ENCODE data around the gene LEMD2.

LEMD2 gene

DNA sequence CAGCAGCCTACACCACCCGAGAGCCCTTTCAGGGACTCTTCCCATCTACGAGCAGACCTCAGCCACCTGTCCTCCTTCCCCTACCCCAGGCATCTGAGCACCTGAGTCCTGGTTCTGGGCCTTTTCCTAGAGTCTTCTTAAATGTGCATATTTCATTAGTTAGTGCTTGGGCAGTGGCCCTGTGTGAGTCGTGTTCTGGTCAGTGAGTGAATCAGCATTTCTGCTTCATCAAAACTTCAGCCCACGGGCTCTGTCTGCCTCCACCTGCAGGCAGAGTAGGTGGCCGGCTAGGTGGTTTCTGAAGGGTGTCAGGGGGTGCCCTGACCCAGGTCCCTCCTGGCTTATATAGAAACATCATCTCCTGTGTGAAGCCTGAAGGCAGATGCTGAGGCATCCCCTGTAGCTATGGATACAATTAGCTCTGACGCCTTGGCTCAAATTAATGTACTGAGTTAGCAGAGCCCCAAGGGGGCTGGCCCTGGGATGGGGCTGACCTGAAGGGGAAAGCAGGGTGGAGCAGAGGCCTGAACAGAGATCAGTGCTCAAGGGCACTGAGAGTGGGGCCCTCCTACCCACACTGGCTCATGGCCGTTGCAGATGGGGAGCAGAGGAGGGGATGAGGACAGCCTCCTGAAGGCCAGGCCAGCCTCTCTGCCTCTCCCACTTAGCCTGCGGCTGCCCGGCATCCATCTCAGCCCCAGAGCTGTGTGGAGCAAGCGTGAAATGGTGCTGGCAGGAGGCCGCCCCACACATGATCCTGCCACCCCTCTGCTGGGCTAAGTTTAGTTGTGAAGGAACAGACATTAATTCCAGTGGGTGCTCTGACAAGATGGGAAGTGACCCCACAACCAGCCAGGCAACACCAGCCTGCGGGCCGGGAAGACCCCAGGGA lies 55.9 kb downstream of the LEMD2 start:
- peak; percentile 83 for DNase-seq

DNA sequence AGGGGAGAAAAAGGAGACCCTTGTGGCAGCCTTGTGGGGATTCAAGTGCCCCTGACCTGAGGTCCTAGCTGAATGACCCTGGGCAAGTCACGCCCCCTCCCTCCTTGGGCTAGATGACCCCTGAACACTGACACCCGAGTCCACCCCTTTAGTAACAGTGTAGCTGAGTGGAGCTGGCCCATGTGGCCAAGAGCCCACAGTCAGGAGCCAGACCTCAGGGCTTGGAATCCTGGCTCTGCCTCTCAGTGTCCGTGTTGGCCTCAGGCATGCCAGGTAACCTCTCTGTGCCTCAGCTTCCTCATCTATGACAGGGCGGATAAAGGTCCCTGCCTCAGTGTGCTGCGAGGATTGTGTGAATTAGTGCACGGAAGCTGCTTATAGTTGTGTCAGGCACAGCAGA lies 56.5 kb downstream of the LEMD2 start:
- no peak for DNase-seq

DNA sequence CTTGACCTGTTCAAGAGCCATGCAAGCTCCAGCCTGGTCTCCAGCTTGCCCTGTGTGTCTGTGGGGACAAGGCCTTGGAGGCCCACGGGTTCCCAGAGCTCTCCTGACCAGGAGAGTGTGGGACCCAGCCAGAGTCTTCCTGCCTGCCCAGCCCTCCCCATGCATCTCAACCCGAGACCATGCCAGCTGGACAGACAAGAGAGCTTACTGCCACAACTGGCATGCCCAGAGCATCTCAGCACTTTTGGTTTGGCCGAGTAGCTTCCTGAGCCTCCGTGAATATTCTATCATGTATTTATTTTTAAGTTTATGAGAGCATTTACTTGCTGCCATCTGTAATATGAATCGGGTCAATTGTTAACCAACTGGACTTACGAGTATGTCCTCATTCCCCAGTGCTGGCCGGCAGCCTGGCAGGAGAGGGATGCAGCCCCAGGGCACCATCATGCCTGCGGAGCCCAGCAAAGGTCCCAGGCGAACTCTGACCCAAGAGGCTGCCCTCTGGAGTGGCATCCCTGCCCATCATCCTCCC lies 57.1 kb downstream of the LEMD2 start:
- no peak for DNase-seq

DNA sequence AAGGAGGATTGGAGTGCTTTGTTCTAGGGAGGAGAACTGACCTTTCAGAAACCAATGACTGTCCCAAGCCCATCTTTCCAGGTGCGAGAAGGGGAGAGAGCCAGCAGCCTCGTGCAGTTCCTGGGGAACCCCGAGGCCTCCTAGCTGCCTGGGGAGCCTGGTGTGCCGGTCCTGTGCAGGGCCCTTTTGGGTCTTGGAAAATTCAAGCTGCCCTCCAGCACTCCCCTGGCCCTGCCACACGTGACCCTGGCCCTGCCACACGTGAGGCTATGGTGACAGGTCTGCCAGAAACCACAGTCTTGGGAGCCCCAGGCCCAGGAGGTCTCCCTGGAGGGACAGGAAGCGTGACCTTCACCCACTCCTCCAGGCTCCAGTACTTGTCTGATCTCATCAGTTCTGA lies 57.9 kb downstream of the LEMD2 start:
- DNase-seq: no peak

DNA sequence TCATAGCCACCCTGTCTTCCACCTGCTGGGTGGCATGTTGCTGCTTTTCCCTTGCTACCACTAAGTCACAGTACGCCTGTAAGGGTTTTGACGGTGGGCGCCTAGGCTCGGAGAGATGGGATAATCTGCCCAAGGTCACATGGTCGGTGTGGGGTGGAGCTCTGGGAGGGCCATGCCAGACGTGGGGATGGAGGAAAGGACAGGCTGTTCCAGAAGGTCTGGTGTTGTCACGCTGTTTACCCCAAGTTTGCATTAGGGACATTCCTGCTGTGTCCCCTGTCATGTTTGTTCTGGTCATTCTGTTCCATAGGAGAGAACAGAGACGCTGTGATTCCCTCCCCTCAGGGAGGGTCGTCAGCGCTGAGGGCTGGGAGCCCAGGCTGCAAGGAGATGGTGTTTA lies 58.3 kb downstream of the LEMD2 start:
- DNase-seq: no peak

DNA sequence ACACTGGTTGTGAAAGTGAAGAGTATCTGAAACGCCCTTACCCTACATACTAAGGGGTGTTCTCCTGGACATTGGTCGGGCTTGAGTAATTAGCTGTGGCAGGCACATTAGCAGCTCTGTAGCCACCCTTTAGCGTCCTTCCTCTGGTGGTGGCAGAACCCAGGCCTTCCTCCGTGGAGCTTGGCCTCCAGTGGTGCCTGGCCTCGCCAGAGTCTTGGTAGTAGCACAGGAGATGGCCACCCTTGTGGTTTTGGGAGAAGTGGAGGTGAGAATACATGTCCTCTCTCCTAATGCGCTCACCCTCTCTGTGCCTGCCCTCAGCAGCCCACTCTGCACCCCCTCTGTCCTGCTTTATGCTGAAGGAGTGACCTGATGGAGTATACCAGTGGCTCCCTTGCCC lies 59.9 kb downstream of the LEMD2 start:
- DNase-seq: no peak

DNA sequence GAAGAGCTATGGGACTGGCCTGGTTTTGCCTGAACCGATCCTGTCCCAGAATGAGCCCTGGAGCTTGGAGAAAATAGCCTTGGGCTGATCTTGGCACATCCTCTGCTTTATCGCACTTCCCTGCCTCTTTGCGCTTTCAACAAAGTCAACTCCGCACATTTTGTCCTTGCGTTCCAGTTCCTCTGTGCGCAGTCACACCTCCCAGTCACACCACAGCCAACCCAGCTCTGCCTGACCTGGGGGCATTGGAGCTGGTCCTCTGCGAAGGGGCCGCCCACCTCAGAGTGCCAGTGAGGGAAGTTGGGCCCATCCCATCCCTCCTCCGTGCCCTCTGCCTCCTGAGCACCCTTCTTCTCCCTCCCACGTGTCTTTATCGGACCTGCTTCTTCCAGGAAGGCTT lies 60.5 kb downstream of the LEMD2 start:
- no peak for DNase-seq

DNA sequence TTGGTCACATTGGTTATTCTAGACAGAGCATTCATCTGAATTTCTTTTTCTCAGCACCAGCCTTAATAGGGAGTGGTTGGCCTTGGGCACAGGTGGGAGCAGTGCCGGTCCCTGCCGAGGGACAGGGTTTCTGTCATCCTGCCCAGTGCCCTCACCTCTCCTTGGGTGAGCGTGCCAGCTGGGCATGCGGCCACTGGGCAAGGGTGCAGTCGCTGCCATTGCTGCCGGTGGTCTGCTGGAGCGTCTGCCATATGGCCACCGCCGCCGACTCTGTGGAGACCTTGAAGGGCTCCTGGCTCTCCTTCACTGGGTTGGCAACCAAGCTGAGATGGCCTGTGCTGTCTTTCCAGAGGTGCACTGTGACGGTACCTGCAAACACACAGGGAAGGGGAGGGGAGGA lies 61.0 kb downstream of the LEMD2 start:
- no peak for DNase-seq

DNA sequence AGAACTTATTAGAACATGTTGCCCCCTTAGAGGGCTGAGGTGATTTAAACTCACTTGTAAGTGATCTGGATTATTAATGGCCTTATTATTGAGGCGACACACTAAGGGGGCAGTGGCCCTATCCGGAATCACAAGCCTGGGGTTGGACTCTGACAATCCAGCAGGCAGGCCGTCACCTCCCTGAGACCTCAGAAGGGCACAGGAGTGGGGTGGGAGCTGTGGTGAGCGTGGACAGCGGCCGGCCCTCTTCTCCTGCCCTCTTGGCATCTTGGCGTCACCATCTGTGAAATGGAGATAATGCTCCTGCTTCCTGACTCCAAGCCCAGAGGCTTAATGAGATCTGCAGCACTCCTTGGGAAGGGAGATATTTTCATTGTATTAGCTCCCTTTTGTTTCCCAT lies 61.8 kb downstream of the LEMD2 start:
- no peak for DNase-seq

DNA sequence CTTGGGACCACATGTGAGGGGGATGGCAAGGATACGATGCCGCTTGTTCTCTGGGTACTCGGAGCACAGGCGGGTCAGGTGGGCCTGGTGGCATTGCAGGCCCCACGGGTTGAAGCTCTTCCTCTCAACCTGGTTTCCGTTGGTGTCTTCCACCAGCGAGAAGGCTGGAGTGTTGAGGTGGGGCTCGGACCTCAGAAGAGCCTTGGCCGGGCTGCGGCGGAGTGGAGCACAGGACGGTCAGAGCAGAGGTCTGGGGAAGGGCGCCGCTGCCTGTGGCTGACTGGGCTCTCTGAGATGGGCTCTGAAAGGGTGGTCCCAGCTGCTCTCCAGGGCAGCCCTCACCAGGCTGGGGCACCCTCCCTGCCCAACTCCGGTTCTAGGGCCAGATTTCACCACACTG lies 62.2 kb downstream of the LEMD2 start:
- no peak for DNase-seq

DNA sequence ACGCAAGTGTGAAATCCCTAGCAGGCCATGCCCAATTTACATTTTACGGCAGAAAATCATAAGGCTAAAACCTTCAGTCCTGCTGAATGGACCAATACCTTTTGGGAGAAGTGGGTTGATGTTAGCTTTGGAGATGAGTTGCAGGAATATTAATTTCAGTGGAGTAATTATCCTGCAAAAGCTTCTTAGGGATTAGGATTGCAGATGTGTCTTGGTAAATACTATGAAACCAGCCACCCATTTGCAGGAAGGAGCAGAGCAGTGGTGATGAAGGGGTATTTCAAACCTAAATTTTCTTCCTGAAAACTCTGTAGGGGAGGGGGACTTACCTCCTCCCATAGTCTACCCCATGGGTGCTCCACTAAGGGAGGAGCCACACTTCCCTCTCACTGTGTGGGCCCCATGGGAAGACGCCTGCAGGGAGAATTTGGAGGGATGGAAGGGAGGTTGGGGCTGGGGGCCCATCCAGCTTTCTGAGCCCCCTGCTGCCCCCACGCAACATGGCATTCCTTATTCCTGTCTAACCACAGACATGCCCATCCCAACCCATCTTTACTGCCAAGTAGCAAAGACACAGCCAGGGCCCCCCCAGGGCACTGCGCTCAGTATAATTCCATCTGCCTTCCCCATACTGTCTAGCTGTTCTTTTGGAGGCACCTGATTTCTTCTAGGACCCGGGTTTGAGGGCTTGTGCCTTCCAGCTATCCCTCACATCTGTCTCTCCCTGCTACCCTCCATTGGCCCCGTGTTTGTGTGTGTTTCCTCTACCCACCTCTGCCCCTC lies 62.8 kb downstream of the LEMD2 start:
- no peak for DNase-seq

DNA sequence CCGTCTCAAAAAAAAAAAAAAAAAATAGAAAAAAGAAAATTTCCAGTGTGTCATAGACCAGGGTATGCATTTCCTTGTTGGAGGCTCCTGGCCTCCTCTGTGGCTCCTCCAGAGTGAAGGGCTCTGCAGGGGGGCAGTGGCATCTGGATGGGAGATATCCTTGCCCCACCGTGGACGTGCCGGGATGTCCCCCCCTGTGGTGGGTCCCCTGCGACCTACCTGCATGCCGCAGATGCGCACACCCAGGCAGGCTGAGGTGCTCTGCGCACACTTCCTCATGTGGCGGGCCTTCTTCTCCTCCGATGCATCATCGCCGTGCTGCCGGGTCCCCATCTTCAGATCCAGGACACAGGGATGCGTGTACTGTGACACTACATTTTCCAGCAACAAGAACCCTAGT lies 63.7 kb downstream of the LEMD2 start:
- DNase-seq: no peak

DNA sequence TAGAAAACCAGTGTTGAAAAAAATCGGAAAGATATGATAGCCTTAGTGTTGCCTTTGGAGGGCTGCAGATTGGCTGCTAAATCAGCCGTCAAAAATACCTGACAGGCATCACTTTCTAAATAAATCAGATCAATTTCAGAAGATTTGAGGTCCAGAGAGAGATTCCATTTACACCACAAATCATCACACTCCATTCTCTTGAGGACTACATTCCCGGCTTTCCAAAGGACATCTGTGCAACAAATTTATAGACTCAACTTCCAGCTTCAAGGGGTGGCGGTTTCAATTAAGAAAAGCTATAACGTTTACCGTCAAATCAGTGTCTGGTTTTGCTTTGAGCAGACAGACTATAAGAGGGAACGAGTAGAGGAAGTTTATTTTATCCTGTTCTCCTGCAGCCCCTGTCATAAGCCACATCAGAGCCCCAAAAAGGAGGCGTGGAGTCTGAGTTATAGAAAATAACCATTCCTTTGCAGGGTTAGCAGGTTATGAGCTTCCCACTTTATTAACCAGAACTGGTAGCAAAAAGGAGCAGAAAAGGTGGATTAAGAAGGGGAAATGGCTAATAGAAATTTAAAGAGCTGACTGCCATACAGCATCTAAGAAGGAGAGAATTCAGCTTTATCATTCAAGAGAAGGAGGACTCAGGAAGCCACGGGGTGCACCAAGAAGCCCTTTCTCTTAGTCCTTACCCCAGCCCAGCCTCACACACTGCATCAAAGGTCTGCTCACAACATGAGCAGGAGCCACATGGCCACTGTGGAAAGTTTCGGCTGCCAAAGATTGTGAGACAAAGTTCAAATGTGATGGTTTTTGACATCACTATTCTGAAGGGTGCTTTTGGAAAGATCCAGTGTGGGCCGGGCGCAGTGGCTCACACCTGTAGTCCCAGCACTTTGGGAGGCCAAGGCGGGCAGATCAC lies 64.6 kb downstream of the LEMD2 start:
- DNase-seq: no peak

DNA sequence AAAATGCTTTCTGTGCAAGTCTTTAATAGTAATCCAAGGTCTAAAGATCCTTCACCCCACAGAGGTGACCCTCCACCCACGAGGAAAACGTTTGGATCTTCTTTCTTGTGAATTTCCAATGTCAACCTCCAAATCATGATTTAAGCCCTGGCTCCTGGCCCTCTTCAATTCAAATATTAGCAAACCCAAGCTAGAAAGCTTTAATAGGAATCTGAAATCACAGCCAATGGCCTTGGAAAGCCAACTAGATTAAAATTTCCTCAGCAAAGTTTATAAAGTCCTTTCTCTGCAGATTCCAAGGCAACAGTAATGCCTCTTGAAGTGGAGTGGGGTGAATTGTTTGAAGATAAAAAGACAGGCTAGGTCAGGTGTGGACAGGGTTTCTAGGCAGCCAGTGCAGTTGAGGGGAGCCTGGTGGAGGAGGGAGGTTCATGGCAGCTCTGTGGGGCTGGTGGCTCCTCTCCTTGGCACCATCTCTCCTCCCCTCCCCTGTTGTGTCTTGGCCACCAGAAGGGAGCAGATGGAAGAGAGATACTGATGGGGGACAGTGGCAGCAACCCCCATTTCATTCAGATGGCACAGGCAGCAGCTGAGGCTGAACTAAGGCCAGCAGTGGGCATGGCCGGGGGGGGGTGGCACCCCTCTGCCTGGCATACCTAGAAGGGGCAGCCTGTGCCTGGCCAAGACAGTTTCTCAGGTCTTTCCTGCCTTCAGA lies 65.4 kb downstream of the LEMD2 start:
- DNase-seq: no peak

DNA sequence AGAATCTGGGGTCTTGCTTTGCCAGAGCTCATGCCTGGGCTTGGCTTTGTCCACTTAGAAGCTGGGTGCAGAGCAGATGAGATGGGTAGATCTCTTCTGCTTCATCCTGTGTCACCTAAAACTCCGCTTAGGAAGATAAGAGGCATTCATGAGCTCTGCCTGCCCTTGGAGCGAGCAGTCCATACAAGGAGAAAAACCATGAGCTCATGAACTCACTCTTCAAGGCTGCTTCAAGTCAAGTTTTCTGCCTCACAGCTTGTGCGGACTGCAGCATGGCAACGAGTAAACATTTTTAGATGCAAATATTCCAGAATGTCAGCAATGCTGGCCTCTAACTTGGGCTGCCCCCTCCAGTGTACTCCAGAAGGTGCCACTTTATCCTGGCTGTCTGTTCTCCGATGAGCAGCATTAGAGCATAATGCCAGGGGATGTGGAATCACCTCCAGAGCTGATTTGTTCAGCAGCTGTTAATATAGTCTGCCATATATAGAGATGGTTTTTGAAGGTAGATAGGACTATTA lies 66.8 kb downstream of the LEMD2 start:
- no peak for DNase-seq

DNA sequence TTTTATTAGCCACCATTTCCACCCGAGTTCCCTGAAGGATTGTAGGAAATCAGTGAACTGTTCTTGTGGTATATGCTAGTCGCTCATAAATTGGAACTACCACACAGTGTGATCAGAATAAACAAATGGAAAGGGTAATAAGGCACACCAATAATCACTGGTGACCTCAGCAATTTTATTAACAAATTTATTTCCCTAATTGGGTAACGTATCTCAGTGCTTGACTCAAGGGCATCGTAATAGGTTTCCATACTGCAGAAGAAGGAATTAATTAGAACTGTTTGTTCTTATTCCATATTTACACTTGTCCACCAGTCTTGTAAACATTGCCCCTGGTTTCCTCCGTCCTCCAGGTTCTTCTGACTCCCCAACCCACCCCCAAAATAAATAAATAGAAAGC lies 67.4 kb downstream of the LEMD2 start:
- no peak for DNase-seq
